Nephron (organoid): ENCODE results near the gene FSTL4.

Source experiments
- H3K27ac Mint-ChIP-seq, 3 experiments: 2 replicates each; pipeline ENCODE4 v1.8.0; 2020; ENCODE audit warnings: mixed read lengths in 3 of 3, mild to moderate bottlenecking in 2 of 3, moderate library complexity in 1 of 3
- H3K27me3 Mint-ChIP-seq: 2 replicates; pipeline ENCODE4 v1.8.0; 2021; ENCODE audit warnings: low read depth, mild to moderate bottlenecking, moderate library complexity, mixed read lengths
- H3K36me3 Mint-ChIP-seq: 2 replicates; pipeline ENCODE4 v1.8.0; 2020; ENCODE audit warnings: low read depth, mixed read lengths
- H3K4me1 Mint-ChIP-seq: 2 replicates; pipeline ENCODE4 v1.8.0; 2020; ENCODE audit warnings: mixed read lengths
- H3K4me3 Mint-ChIP-seq, 3 experiments: 2 replicates each; pipeline ENCODE4 v1.8.0; 2020; ENCODE audit warnings: mild to moderate bottlenecking in 3 of 3, mixed read lengths in 3 of 3, moderate library complexity in 2 of 3
- H3K9me3 Mint-ChIP-seq: 2 replicates; pipeline ENCODE4 v1.8.0; 2020; ENCODE audit warnings: mixed read lengths
- TF ChIP-seq, protein P1 (sequence below), 3 experiments: fragments of 200-600 bp; sonication (generic); IDR thresholded peaks; one replicate each; pipeline ENCODE4 v1.5.0; 2021; ENCODE audit warnings: antibody characterized with exemption in 3 of 3; ENCODE audit not compliant: unreplicated experiment in 3 of 3

The FSTL4 gene

DNA sequence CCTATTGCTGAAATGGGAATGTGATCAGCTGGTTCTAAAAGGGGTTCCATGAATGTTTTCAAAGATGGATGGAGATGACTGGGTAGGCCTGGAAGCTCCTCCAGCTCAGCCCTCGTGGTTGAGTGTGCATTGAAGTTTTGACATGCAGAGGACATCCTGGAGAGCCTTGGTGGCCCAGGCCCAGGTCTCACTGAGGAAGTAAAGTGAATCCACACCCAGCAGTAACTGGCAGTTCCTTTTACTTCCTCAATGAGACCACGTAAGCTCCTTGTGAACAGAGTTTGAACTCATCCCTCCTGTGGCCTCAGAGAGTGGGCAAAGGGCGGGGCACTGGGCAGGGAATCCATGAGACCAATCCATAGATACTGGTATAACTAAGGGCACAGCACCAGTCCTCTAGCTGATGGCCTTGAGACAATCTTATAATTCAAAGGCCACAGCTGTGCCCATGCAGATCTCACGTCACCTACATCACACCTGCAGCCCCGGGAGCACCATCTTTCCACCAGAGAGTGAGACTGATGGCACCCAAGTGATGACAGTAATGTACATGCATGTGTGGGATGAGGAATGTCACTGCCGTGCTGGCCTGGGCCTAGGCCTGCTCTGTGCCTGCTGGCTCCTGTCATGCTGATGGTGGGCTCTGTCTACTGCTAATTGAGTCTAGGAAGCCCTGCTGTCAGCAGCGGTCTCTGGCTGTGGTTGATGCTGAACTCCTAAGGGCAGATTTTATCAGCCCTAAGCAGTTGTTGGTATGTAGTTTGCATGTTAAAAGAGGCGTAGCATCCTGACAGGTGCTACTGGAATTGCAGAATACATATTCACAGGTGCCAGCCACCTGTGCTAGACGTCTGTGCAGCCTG is 257.8 kb downstream of the FSTL4 start:
- peaks cover 3% of the 10 kb centered on the region for H3K9me3 Mint-ChIP-seq
- peaks cover 14% of the 10 kb centered on the region for H3K27me3 Mint-ChIP-seq
- H3K4me1 Mint-ChIP-seq: peaks cover 20% of the 10 kb centered on the region
- no peak overlapping the region for H3K4me3 Mint-ChIP-seq
- TF ChIP-seq, protein P1, sequence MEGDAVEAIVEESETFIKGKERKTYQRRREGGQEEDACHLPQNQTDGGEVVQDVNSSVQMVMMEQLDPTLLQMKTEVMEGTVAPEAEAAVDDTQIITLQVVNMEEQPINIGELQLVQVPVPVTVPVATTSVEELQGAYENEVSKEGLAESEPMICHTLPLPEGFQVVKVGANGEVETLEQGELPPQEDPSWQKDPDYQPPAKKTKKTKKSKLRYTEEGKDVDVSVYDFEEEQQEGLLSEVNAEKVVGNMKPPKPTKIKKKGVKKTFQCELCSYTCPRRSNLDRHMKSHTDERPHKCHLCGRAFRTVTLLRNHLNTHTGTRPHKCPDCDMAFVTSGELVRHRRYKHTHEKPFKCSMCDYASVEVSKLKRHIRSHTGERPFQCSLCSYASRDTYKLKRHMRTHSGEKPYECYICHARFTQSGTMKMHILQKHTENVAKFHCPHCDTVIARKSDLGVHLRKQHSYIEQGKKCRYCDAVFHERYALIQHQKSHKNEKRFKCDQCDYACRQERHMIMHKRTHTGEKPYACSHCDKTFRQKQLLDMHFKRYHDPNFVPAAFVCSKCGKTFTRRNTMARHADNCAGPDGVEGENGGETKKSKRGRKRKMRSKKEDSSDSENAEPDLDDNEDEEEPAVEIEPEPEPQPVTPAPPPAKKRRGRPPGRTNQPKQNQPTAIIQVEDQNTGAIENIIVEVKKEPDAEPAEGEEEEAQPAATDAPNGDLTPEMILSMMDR (IDR thresholded peaks at IDR 0.05; ENCODE audit: unreplicated experiment in 3 of 3): no peak
- no peaks in the 10 kb centered on the region for H3K36me3 Mint-ChIP-seq
- no peak overlapping the region for H3K27ac Mint-ChIP-seq

DNA sequence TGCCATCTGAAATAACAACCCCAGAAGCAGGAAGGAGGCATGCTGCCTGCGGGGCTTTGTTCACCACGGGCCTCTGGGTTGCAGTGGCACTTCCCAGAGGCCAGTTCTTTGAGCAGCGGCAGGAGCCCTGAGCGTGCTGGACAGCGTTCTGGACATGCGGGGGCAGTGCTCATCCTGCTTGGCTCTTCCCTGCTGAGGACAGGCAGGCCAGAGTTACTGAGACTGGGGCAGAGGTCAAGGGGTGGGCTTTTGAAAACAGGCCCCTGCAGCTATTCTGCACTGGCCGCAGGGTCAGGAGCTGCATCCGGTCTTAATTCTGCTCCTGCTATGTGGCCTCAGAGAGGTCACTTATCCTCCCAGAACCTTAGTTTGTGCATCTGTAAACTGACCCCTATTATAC is 258.6 kb downstream of the FSTL4 start:
- Mint-ChIP-seq H3K4me3 (no peak overlapping the region), H3K27ac (no peak overlapping the region), H3K36me3 (no peaks in the 10 kb centered on the region), H3K4me1 (peaks cover 14% of the 10 kb centered on the region), H3K27me3 (peaks cover 16% of the 10 kb centered on the region), H3K9me3 (peaks cover 3% of the 10 kb centered on the region)
- TF ChIP-seq, protein P1 (IDR thresholded peaks at IDR 0.05; ENCODE audit: unreplicated experiment in 3 of 3): no peak

DNA sequence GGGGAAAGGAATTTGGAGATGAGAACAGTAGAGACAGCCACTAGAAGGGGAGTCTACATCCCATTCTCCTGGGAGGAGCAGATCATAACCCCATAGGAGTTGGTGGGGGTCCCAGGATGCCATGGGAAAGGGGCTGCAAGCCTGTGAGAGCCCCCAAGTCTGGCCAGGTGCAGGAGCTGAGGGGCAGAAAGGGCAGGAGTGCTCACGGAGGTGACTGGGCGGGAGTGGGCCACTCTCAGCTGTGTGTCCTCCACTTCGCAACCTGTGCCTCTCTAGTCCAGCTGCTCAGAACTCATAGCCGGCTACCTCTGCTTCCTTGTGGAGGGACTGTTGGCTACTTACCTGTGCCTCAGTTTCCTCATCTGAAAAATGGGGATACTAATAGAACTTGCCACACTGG is 263.9 kb downstream of the FSTL4 start:
- Mint-ChIP-seq H3K27me3 (peaks cover 19% of the 10 kb centered on the region), H3K4me1 (peaks cover 3% of the 10 kb centered on the region), H3K27ac (no peak overlapping the region), H3K9me3 (peaks cover 5% of the 10 kb centered on the region), H3K36me3 (no peaks in the 10 kb centered on the region), H3K4me3 (no peak overlapping the region)
- TF ChIP-seq, protein P1 (IDR thresholded peaks at IDR 0.05; ENCODE audit: unreplicated experiment in 3 of 3): no peak

DNA sequence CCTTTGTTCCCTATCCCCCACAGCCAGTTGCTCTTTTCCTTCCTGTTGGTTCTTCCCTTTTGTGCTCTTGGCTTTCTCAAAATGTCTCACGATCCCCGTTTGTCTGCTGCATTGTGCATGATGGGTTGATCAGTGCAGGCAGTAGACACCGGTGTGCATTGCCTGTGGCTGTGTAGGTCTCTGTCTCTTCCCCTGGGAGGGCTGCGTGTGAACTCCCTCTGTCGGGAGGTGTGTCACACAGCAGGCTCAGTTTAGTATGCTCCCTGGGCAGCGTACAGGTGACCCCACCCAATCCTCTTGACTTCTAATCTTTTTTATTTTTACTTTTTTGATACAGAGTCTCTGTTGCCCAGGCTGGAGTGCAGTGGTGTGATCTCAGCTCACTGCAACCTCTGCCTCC is 265.3 kb downstream of the FSTL4 start:
- H3K27ac Mint-ChIP-seq: no peak overlapping the region
- H3K27me3 Mint-ChIP-seq: peaks cover 19% of the 10 kb centered on the region
- no peaks in the 10 kb centered on the region for H3K4me1 Mint-ChIP-seq
- TF ChIP-seq, protein P1 (IDR thresholded peaks at IDR 0.05; ENCODE audit: unreplicated experiment in 3 of 3): no peak
- peaks cover 2% of the 10 kb centered on the region for H3K9me3 Mint-ChIP-seq
- H3K4me3 Mint-ChIP-seq: no peak overlapping the region
- no peaks in the 10 kb centered on the region for H3K36me3 Mint-ChIP-seq

DNA sequence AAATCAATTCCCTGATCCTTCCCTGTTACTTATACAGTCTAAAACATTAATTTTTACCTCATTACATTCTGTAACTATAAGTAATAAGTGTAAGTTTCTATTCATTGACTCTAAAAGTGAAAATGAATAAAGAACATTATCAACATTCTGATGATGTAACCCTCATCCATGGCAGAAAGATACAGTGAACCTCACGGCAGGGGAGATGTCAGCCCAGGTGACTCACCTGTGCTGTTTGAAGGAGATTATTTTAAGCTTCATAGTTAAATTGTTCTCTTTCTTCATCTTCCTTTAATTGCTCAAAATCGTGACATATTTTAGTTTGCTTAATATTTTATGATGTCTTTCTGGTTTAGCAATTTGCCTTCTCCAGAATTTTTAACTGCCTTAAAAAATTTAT is 268.1 kb downstream of the FSTL4 start:
- Mint-ChIP-seq H3K9me3 (peaks cover 2% of the 10 kb centered on the region), H3K4me1 (no peaks in the 10 kb centered on the region), H3K27me3 (peaks cover 28% of the 10 kb centered on the region), H3K27ac (no peak overlapping the region), H3K36me3 (no peaks in the 10 kb centered on the region), H3K4me3 (no peak overlapping the region)
- TF ChIP-seq, protein P1 (IDR thresholded peaks at IDR 0.05; ENCODE audit: unreplicated experiment in 3 of 3): no peak

DNA sequence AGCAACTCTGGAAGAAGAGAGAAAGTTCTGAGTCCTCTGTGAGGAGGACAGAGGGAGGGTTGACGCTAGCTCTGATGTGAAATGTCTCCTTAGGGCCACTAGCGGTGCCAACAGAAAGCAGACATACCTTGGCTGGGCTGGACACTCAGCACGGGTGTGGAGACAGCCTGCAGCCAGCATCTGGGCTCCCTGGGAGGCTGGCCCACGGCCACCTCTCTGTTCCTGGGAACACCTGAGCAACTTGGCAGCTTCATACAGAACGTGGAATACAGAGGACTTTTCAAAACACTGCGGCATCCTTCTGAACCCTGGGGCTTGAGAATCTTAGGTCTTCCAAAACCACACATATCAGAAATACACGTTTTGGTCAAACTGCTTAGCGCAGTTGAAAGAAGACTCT is 269.1 kb downstream of the FSTL4 start:
- no peaks in the 10 kb centered on the region for H3K4me1 Mint-ChIP-seq
- no peak overlapping the region for H3K4me3 Mint-ChIP-seq
- no peaks in the 10 kb centered on the region for H3K36me3 Mint-ChIP-seq
- TF ChIP-seq, protein P1 (IDR thresholded peaks at IDR 0.05; ENCODE audit: unreplicated experiment in 3 of 3): no peak
- H3K9me3 Mint-ChIP-seq: peaks cover 2% of the 10 kb centered on the region
- H3K27me3 Mint-ChIP-seq: peaks cover 24% of the 10 kb centered on the region
- no peak overlapping the region for H3K27ac Mint-ChIP-seq
